HCT116 (cell line): Measurements from ENCODE around the gene MIF.

Source experiments
- ATF3 ChIP-seq: IDR thresholded peaks from 2 replicates; pipeline ENCODE4 v1.6.1; 2012
- CEBPB ChIP-seq: IDR thresholded peaks from 2 replicates; pipeline ENCODE4 v1.6.1; 2012; ENCODE audit warnings: low read depth
- CTCF ChIP-seq, 3 experiments: fragments of 200-600 bp in 1 of 3; sonication (generic) in 1 of 3; IDR thresholded peaks in 2 of 3; conservative IDR thresholded peaks in 1 of 3; 2 replicates each; pipeline ENCODE4 v1.5.1; 2012 to 2017; ENCODE audit warnings: low read depth in 2 of 3, low read length in 2 of 3, antibody characterized with exemption in 1 of 3, borderline replicate concordance in 1 of 3, control low read depth in 1 of 3, mild to moderate bottlenecking in 1 of 3, mixed read lengths in 1 of 3, mixed run types in 1 of 3, moderate library complexity in 1 of 3; ENCODE audit not compliant: insufficient read depth in 1 of 3
- ELF1 ChIP-seq: IDR thresholded peaks from 2 replicates; pipeline ENCODE4 v1.6.1; 2012; ENCODE audit warnings: low read depth, borderline replicate concordance
- EZH2 ChIP-seq: fragments of 200-600 bp; sonication (generic); IDR thresholded peaks from 2 replicates; pipeline ENCODE4 v1.6.1; 2017; ENCODE audit warnings: antibody characterized with exemption, mixed run types
- EZH2phosphoT487 ChIP-seq: fragments of 200-600 bp; IDR thresholded peaks from 2 replicates; pipeline ENCODE4 v1.6.1; 2018; ENCODE audit warnings: antibody characterized with exemption, borderline replicate concordance
- JUND ChIP-seq: IDR thresholded peaks from 2 replicates; pipeline ENCODE4 v1.6.1; 2012
- SIN3A ChIP-seq: IDR thresholded peaks from 2 replicates; pipeline ENCODE4 v1.6.1; 2012; ENCODE audit warnings: low read depth
- TCF7L2 ChIP-seq: IDR thresholded peaks from 2 replicates; pipeline ENCODE4 v1.7.0; 2011; ENCODE audit warnings: borderline replicate concordance, inconsistent platforms; ENCODE audit not compliant: insufficient read depth, insufficient read length; ENCODE audit errors: extremely low read depth

- peak in 2 of 3 experiments; percentile 47 to 50; a peak in 4 of 6 replicates for TF ChIP-seq CTCF (IDR thresholded peaks at IDR 0.05 in 2 of 3, conservative IDR thresholded peaks at IDR 0.05 in 1 of 3; ENCODE audit: borderline replicate concordance in 1 of 3, insufficient read depth in 1 of 3, low read depth in 2 of 3, low read length in 2 of 3)
- TF ChIP-seq SIN3A, result peak; percentile 30; the same call in 1 of the 2 replicates
- no peak for TF ChIP-seq CEBPB
- TF ChIP-seq TCF7L2, result peak; percentile 82
- no peak for TF ChIP-seq EZH2
- TF ChIP-seq ATF3, result no peak
- no peak for TF ChIP-seq EZH2phosphoT487
- no peak for TF ChIP-seq ELF1
- TF ChIP-seq JUND, result no peak
Measured at GRCh38 chr22:23894710-23895598, 771 bp downstream of the MIF start.
